HL-60 (cell line): ENCODE data around the gene IFNB1.

Experiments
- CTCF ChIP-seq: IDR thresholded peaks from one replicate; pipeline ENCODE4 v1.5.1; 2011; ENCODE audit warnings: low read length, control low read depth, inconsistent platforms; ENCODE audit not compliant: insufficient read depth
- POLR2AphosphoS5 ChIP-seq: IDR thresholded peaks from 2 replicates; pipeline ENCODE4 v1.6.1; 2012; ENCODE audit warnings: low read depth
- TF ChIP-seq, protein P1 (sequence below): IDR thresholded peaks from 2 replicates; pipeline ENCODE4 v1.6.1; 2012; ENCODE audit warnings: low read depth; ENCODE audit not compliant: insufficient replicate concordance

DNA sequence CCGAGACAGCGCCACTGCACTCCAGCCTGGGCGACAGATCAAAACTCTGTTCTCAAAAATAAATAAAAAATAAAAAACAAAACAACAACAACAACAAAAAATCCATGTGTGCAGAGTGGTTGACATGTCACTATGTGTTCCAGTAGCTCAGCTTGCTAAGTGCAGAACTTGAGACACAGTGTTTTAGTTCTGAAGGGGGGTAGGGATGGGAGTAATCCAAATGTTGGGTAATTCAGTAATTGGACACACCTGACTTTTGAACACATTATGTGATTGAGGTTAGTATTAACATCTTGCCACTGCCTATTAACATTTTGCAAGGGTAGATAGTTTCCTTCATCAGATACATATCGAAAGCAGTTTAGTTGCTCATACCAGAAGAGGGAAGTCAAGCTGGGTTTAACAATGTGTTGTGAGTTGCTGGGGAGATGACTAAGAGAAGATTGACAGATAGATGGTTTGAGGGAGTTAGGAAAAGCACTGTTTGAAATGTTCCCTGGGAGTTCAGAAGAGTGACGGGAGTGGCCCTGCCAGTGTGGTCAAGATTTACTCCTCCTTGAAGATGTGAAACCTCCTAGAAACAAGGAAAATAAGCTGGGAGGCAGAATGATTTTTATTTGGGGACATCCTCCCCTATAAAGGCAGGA lies 47.2 kb downstream of the IFNB1 start:
- TF ChIP-seq, protein P1, sequence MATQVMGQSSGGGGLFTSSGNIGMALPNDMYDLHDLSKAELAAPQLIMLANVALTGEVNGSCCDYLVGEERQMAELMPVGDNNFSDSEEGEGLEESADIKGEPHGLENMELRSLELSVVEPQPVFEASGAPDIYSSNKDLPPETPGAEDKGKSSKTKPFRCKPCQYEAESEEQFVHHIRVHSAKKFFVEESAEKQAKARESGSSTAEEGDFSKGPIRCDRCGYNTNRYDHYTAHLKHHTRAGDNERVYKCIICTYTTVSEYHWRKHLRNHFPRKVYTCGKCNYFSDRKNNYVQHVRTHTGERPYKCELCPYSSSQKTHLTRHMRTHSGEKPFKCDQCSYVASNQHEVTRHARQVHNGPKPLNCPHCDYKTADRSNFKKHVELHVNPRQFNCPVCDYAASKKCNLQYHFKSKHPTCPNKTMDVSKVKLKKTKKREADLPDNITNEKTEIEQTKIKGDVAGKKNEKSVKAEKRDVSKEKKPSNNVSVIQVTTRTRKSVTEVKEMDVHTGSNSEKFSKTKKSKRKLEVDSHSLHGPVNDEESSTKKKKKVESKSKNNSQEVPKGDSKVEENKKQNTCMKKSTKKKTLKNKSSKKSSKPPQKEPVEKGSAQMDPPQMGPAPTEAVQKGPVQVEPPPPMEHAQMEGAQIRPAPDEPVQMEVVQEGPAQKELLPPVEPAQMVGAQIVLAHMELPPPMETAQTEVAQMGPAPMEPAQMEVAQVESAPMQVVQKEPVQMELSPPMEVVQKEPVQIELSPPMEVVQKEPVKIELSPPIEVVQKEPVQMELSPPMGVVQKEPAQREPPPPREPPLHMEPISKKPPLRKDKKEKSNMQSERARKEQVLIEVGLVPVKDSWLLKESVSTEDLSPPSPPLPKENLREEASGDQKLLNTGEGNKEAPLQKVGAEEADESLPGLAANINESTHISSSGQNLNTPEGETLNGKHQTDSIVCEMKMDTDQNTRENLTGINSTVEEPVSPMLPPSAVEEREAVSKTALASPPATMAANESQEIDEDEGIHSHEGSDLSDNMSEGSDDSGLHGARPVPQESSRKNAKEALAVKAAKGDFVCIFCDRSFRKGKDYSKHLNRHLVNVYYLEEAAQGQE, result no peak
- TF ChIP-seq CTCF (no peak), POLR2AphosphoS5 (no peak)
